IMR-90 (cell line): ENCODE results near the gene IER5. TPM values are rescaled to one million over a fixed set of nuclear protein-coding genes. Genes with fewer than 3 reads are reported as not detected.

Experiments
- ATAC-seq: fragments of 200-7000 bp; cut with Tn5 transposase; 2 replicates; pipeline ENCODE4 v1.9.1; 2020; ENCODE audit warnings: low read depth, mild to moderate bottlenecking, moderate library complexity
- BruUV-seq: library from RNA; stranded (reverse); fragments of 400-500 nt; replicated peaks from 2 replicates; lab custom pipeline; 2021; lab: Mats Ljungman, UMichigan
- CTCF ChIA-PET: fragments of 300-600 bp; formaldehyde crosslinking; extraction: SDS; loops from one replicate; lab custom pipeline; 2021; ENCODE audit warnings: antibody characterized with exemption; lab: Yijun Ruan, JAX
- POLR2A ChIA-PET: fragments of 300-600 bp; sonication (Branson Sonifier 250); formaldehyde crosslinking; loops from one replicate; lab custom pipeline; 2022; ENCODE audit warnings: antibody characterized with exemption; ENCODE audit not compliant: unreplicated experiment; lab: Charles Lee
- DNase-seq: peaks from one replicate; pipeline ENCODE4 v3.0.0; 2013
- H2AFZ ChIP-seq: replicated peaks from 2 replicates; pipeline ENCODE3; 2013; ENCODE audit warnings: low read length, mild to moderate bottlenecking; ENCODE audit not compliant: poor library complexity
- H2AK5ac ChIP-seq: 2 replicates; pipeline ENCODE4 v1.6.1; 2013; ENCODE audit warnings: low read depth, low read length, inconsistent platforms
- H2AK9ac ChIP-seq: replicated peaks from 2 replicates; pipeline ENCODE3; 2013; ENCODE audit warnings: mild to moderate bottlenecking, low read depth, low read length, moderate library complexity; ENCODE audit not compliant: poor library complexity
- H2BK120ac ChIP-seq: 2 replicates; pipeline ENCODE4 v1.6.1; 2013; ENCODE audit warnings: low read depth, low read length, inconsistent platforms
- H2BK15ac ChIP-seq: 3 replicates; pipeline ENCODE4 v1.6.1; 2013; ENCODE audit warnings: low read depth, low read length, inconsistent platforms
- H2BK20ac ChIP-seq: 2 replicates; pipeline ENCODE4 v1.6.1; 2013; ENCODE audit warnings: low read depth, mild to moderate bottlenecking, inconsistent platforms, low read length, moderate library complexity
- H2BK5ac ChIP-seq: 2 replicates; pipeline ENCODE4 v1.6.1; 2013; ENCODE audit warnings: mild to moderate bottlenecking, low read depth, low read length, inconsistent platforms; ENCODE audit not compliant: poor library complexity, severe bottlenecking
- H3K14ac ChIP-seq: replicated peaks from 2 replicates; pipeline ENCODE4 v1.6.1; 2013; ENCODE audit warnings: low read depth, low read length, inconsistent platforms
- H3K18ac ChIP-seq: 2 replicates; pipeline ENCODE4 v1.6.1; 2013; ENCODE audit warnings: low read depth, low read length, control low read depth
- H3K23ac ChIP-seq: 2 replicates; pipeline ENCODE4 v1.6.1; 2013; ENCODE audit warnings: low read depth, low read length, inconsistent platforms
- H3K27ac ChIP-seq: 2 replicates; pipeline ENCODE4 v1.5.1; 2013; ENCODE audit warnings: mild to moderate bottlenecking, control low read depth, low read length; ENCODE audit not compliant: insufficient read depth
- H3K27me3 ChIP-seq: 2 replicates; pipeline ENCODE4 v1.6.1; 2013; ENCODE audit warnings: low read length; ENCODE audit not compliant: control insufficient read depth, insufficient read depth
- H3K36me3 ChIP-seq: 2 replicates; pipeline ENCODE4 v1.6.1; 2013; ENCODE audit warnings: low read length, mixed read lengths; ENCODE audit not compliant: control insufficient read depth, insufficient read depth
- H3K4ac ChIP-seq: 2 replicates; pipeline ENCODE4 v1.6.1; 2013; ENCODE audit warnings: low read depth, low read length, inconsistent platforms
- H3K4me1 ChIP-seq: 2 replicates; pipeline ENCODE4 v1.6.1; 2013; ENCODE audit warnings: low read length, mixed read lengths; ENCODE audit not compliant: control insufficient read depth, insufficient read depth
- H3K4me2 ChIP-seq: 2 replicates; pipeline ENCODE4 v1.6.1; 2013; ENCODE audit warnings: low read depth, mild to moderate bottlenecking, control low read depth, low read length, moderate library complexity
- H3K4me3 ChIP-seq: 2 replicates; pipeline ENCODE4 v1.5.1; 2013; ENCODE audit warnings: low read depth, mild to moderate bottlenecking, control low read depth, low read length, moderate library complexity; ENCODE audit not compliant: insufficient read depth
- H3K56ac ChIP-seq: 2 replicates; pipeline ENCODE4 v1.6.1; 2013; ENCODE audit warnings: low read length, inconsistent platforms; ENCODE audit not compliant: insufficient read depth; ENCODE audit errors: extremely low read depth
- H3K79me1 ChIP-seq, 2 experiments: 2 replicates each; pipeline ENCODE4 v1.6.1; 2013; ENCODE audit warnings: low read length in 2 of 2, inconsistent platforms in 1 of 2, low read depth in 1 of 2
- H3K9ac ChIP-seq: 2 replicates; pipeline ENCODE4 v1.6.1; 2013; ENCODE audit warnings: low read depth, low read length, control low read depth
- H3K9me1 ChIP-seq: 2 replicates; pipeline ENCODE4 v1.6.1; 2013; ENCODE audit warnings: low read length, inconsistent platforms; ENCODE audit not compliant: insufficient read depth
- H3K9me3 ChIP-seq: 2 replicates; pipeline ENCODE4 v1.6.1; 2013; ENCODE audit warnings: low read length; ENCODE audit not compliant: control insufficient read depth, insufficient read depth
- H4K20me1 ChIP-seq: 2 replicates; pipeline ENCODE4 v1.6.1; 2013; ENCODE audit warnings: low read length, inconsistent platforms; ENCODE audit not compliant: insufficient read depth
- H4K5ac ChIP-seq: 2 replicates; pipeline ENCODE4 v1.6.1; 2013; ENCODE audit warnings: mild to moderate bottlenecking, low read depth, low read length, control low read depth
- H4K8ac ChIP-seq, 2 experiments: 2 replicates each; pipeline ENCODE4 v1.6.1; 2013; ENCODE audit warnings: low read depth in 2 of 2, low read length in 2 of 2, control low read depth in 1 of 2, inconsistent platforms in 1 of 2
- H4K91ac ChIP-seq: 2 replicates; pipeline ENCODE4 v1.6.1; 2013; ENCODE audit warnings: low read depth, low read length, inconsistent platforms; ENCODE audit not compliant: insufficient read depth
- BHLHE40 ChIP-seq: fragments of 150-350 bp; IDR thresholded peaks from 2 replicates; pipeline ENCODE4 v1.6.1; 2016; ENCODE audit warnings: mild to moderate bottlenecking, low read depth, low read length
- CEBPB ChIP-seq: IDR thresholded peaks from 2 replicates; pipeline ENCODE4 v1.6.1; 2012; ENCODE audit warnings: low read depth, low read length, improper control_type of control experiment
- CHD1 ChIP-seq: IDR thresholded peaks from 2 replicates; pipeline ENCODE4 v1.6.1; 2012; ENCODE audit warnings: low read depth, low read length, improper control_type of control experiment
- CTCF ChIP-seq: conservative IDR thresholded peaks from 2 replicates; pipeline ENCODE4 v1.5.1; 2012; ENCODE audit warnings: mild to moderate bottlenecking, low read depth, low read length, improper control_type of control experiment
- FOS ChIP-seq: fragments of 150-350 bp; IDR thresholded peaks from 2 replicates; pipeline ENCODE4 v1.6.1; 2016; ENCODE audit warnings: low read depth, low read length
- MAFK ChIP-seq: IDR thresholded peaks from 2 replicates; pipeline ENCODE4 v1.6.1; 2012; ENCODE audit warnings: low read depth, low read length, improper control_type of control experiment
- MAZ ChIP-seq: IDR thresholded peaks from 2 replicates; pipeline ENCODE4 v1.6.1; 2012; ENCODE audit warnings: low read depth, mild to moderate bottlenecking, low read length, improper control_type of control experiment, moderate library complexity, borderline replicate concordance
- MXI1 ChIP-seq: IDR thresholded peaks from 2 replicates; pipeline ENCODE4 v1.6.1; 2012; ENCODE audit warnings: low read depth, mild to moderate bottlenecking, low read length, moderate library complexity, borderline replicate concordance
- NFE2L2 ChIP-seq: fragments of 150-350 bp; IDR thresholded peaks from 2 replicates; pipeline ENCODE4 v1.6.1; 2016; ENCODE audit warnings: low read depth, mild to moderate bottlenecking, low read length
- POLR2A ChIP-seq: IDR thresholded peaks from 2 replicates; pipeline ENCODE4 v1.6.1; 2012; ENCODE audit warnings: mild to moderate bottlenecking, low read depth, low read length
- RAD21 ChIP-seq: IDR thresholded peaks from 2 replicates; pipeline ENCODE4 v1.6.1; 2012; ENCODE audit warnings: low read length, improper control_type of control experiment
- RCOR1 ChIP-seq: IDR thresholded peaks from 2 replicates; pipeline ENCODE4 v1.6.1; 2012; ENCODE audit warnings: mild to moderate bottlenecking, low read length, improper control_type of control experiment; ENCODE audit not compliant: insufficient replicate concordance
- RFX5 ChIP-seq: IDR thresholded peaks from 2 replicates; pipeline ENCODE4 v1.8.0; 2012; ENCODE audit warnings: low read depth, mild to moderate bottlenecking, low read length, moderate library complexity
- SMC3 ChIP-seq: fragments of 150-350 bp; IDR thresholded peaks from 2 replicates; pipeline ENCODE4 v1.6.1; 2016; ENCODE audit warnings: low read depth, mild to moderate bottlenecking, antibody characterized with exemption, low read length, moderate library complexity
- WGBS, 2 experiments: methylation state at CpG; one replicate each; pipeline versions ENCODE4 v1.1.5 to v1.1.7; 2013; ENCODE audit warnings: missing lambda C conversion rate in 2 of 2; ENCODE audit not compliant: insufficient read length in 1 of 2; ENCODE audit errors: extremely low coverage in 2 of 2; 5-methylcytosine and 5-hydroxymethylcytosine counted together
- dilution Hi-C: fragments of 300-500 bp; cut with HindIII; formaldehyde crosslinking; loops from one replicate; pipeline ENCODE4 v1.14.3; 2018; ENCODE audit warnings: low sequenced_read_pairs; ENCODE audit not compliant: unreplicated experiment
- in situ Hi-C: fragments of 300-500 bp; cut with MboI; formaldehyde crosslinking; loops from 3 replicates; pipeline ENCODE4 v1.14.3; 2019; ENCODE audit warnings: low sequenced_read_pairs, inconsistent platforms, mixed read lengths
- intact Hi-C: fragments of 100-400 bp; cut with micrococcal nuclease; formaldehyde crosslinking; loops from 2 replicates; pipeline ENCODE4 v1.10.0; 2022
- polyA plus RNA-seq, 3 experiments: library from polyadenylated mRNA; depleted of rRNA; stranded (reverse); fragments of >200 nt; gene quantifications; 2 replicates each; pipeline ENCODE4 v1.2.3, GENCODE V29; 2012; ENCODE audit warnings: low replicate concordance in 1 of 3
- total RNA-seq: library from RNA; depleted of rRNA; stranded (reverse); fragments of >200 nt; gene quantifications from 2 replicates; pipeline ENCODE4 v1.2.3, GENCODE V29; 2012
- TF ChIP-seq, protein P1 (sequence below): fragments of 150-350 bp; IDR thresholded peaks from 2 replicates; pipeline ENCODE4 v1.6.1; 2017; ENCODE audit warnings: mild to moderate bottlenecking, antibody characterized with exemption, low read length, low read depth
- TF ChIP-seq, protein P2 (sequence below): fragments of 150-350 bp; IDR thresholded peaks from 2 replicates; pipeline ENCODE4 v1.6.1; 2016; ENCODE audit warnings: low read depth, mild to moderate bottlenecking, low read length, moderate library complexity, borderline replicate concordance

The IER5 gene
- total and polyA plus RNA-seq, 2 of the 4 experiments (the other 2 are of a cell fraction): 15.8 to 27.1 TPM

- ATAC-seq (no peak), DNase-seq (no peak)
- Histone ChIP-seq H3K14ac (peak overlapping the region; percentile 48; the same call in 1 of the 2 replicates), H2BK5ac (peak overlapping the region; percentile 40), H3K4me3 (no peak overlapping the region), H3K79me1 (peaks cover 4 to 24% of the 10 kb centered on the region in 2 experiments; a peak in 2 of 4 replicates), H3K4me1 (peaks cover 21% of the 10 kb centered on the region), H3K27ac (no peak overlapping the region), H2AK5ac (peak overlapping the region; percentile 90), H3K18ac (peak overlapping the region; percentile 66), H3K36me3 (no peaks in the 10 kb centered on the region), H3K9me1 (peaks cover 23% of the 10 kb centered on the region), H3K4me2 (no peak overlapping the region), H3K4ac (peak overlapping the region; percentile 93), H3K27me3 (no peaks in the 10 kb centered on the region), H2BK20ac (peak overlapping the region; percentile 82), H4K8ac (peak overlapping the region in 1 of 2 experiments; percentile 37; a peak in 3 of 4 replicates), H2BK120ac (peak overlapping the region; percentile 92), H2AFZ (peak overlapping the region; percentile 24), H4K91ac (peak overlapping the region; percentile 76), H3K56ac (no peak overlapping the region), H2AK9ac (peak overlapping the region; percentile 21), H4K5ac (peak overlapping the region; percentile 19; the same call in 1 of the 2 replicates), H3K9me3 (no peaks in the 10 kb centered on the region), H3K23ac (no peak overlapping the region), H4K20me1 (no peaks in the 10 kb centered on the region), H3K9ac (no peak overlapping the region), H2BK15ac (peak overlapping the region; percentile 80; the same call in 2 of the 3 replicates)
- no peak for TF ChIP-seq POLR2A
- no peak for TF ChIP-seq SMC3
- TF ChIP-seq CHD1: no peak
- TF ChIP-seq MXI1: no peak
- TF ChIP-seq, protein P1, sequence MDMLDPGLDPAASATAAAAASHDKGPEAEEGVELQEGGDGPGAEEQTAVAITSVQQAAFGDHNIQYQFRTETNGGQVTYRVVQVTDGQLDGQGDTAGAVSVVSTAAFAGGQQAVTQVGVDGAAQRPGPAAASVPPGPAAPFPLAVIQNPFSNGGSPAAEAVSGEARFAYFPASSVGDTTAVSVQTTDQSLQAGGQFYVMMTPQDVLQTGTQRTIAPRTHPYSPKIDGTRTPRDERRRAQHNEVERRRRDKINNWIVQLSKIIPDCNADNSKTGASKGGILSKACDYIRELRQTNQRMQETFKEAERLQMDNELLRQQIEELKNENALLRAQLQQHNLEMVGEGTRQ: no peak
- TF ChIP-seq MAFK: no peak
- no peak for TF ChIP-seq CTCF
- no peak for TF ChIP-seq RAD21
- no peak for TF ChIP-seq RFX5
- TF ChIP-seq MAZ: no peak
- TF ChIP-seq, protein P2, sequence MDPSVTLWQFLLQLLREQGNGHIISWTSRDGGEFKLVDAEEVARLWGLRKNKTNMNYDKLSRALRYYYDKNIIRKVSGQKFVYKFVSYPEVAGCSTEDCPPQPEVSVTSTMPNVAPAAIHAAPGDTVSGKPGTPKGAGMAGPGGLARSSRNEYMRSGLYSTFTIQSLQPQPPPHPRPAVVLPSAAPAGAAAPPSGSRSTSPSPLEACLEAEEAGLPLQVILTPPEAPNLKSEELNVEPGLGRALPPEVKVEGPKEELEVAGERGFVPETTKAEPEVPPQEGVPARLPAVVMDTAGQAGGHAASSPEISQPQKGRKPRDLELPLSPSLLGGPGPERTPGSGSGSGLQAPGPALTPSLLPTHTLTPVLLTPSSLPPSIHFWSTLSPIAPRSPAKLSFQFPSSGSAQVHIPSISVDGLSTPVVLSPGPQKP: no peak
- no peak for TF ChIP-seq FOS
- no peak for TF ChIP-seq NFE2L2
- TF ChIP-seq CEBPB: no peak
- no peak for TF ChIP-seq RCOR1
- TF ChIP-seq BHLHE40: no peak
- ChIA-PET CTCF (interaction anchor here (0.7 kb wide), 1 partner anchor 41 kb away, joined by 4 read pairs; no protein-coding TSS in a partner anchor), POLR2A (no interaction called here)
- in situ Hi-C loops (no loop called here), dilution Hi-C loops (no loop called here), intact Hi-C loops (no loop called here)
- 97% methylated on average over 4 of the region's 12 CpGs; no CpG with 5 or more reads in 1 of the 2 experiments for WGBS, 2 experiments
- BruUV-seq: no TSS peak
Observed at GRCh38 chr1:181133969-181134418, 45.5 kb downstream of the IER5 start.
